Lower leg skin (tissue), 3 donors: Measurements from ENCODE around the gene SH3BP1.

ENCODE experiments used
- CTCF ChIP-seq, 3 donors: fragments of 450-650 bp; IDR thresholded peaks; one replicate each; pipeline ENCODE4 v1.5.1; 2016; ENCODE audit warnings: antibody characterized with exemption in 3 of 3, mild to moderate bottlenecking in 3 of 3, moderate library complexity in 2 of 3
- POLR2A ChIP-seq, 2 donors: fragments of 450-650 bp; IDR thresholded peaks; one replicate each; pipeline ENCODE4 v1.6.1; 2016 to 2017; ENCODE audit warnings: antibody characterized with exemption in 2 of 2, mild to moderate bottlenecking in 1 of 2, moderate library complexity in 1 of 2

- TF ChIP-seq CTCF (IDR thresholded peaks at IDR 0.05) (peak in 1 of 3 donors; percentile 80), POLR2A (IDR thresholded peaks at IDR 0.05) (no peak)
These were observed 3.9 kb downstream of the SH3BP1 start for GRCh38 chr22:37643225-37643847.
